ENCODE measurements around the gene PIK3CD.

PIK3CD gene

GRCh38 chr1:9680828-9681227 is 29.3 kb downstream of the PIK3CD start:
- DNase-seq (ENCODE audit: extremely low read depth, insufficient read length) = no peak
- H3K36me3 ChIP-seq (ENCODE audit: control insufficient read depth, insufficient read depth, low read length) = peaks cover 5% of the 10 kb centered on the region
- TF ChIP-seq, protein P1, sequence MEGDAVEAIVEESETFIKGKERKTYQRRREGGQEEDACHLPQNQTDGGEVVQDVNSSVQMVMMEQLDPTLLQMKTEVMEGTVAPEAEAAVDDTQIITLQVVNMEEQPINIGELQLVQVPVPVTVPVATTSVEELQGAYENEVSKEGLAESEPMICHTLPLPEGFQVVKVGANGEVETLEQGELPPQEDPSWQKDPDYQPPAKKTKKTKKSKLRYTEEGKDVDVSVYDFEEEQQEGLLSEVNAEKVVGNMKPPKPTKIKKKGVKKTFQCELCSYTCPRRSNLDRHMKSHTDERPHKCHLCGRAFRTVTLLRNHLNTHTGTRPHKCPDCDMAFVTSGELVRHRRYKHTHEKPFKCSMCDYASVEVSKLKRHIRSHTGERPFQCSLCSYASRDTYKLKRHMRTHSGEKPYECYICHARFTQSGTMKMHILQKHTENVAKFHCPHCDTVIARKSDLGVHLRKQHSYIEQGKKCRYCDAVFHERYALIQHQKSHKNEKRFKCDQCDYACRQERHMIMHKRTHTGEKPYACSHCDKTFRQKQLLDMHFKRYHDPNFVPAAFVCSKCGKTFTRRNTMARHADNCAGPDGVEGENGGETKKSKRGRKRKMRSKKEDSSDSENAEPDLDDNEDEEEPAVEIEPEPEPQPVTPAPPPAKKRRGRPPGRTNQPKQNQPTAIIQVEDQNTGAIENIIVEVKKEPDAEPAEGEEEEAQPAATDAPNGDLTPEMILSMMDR (IDR thresholded peaks at IDR 0.05; ENCODE audit: insufficient read depth, low read length, poor library complexity, severe bottlenecking) = no peak
- H3K4me3 ChIP-seq (replicated peaks; ENCODE audit: low read depth, low read length) = no peak overlapping the region
- H3K27me3 ChIP-seq (replicated peaks; ENCODE audit: control insufficient read depth, insufficient read depth, low read length) = no peaks in the 10 kb centered on the region

DNA sequence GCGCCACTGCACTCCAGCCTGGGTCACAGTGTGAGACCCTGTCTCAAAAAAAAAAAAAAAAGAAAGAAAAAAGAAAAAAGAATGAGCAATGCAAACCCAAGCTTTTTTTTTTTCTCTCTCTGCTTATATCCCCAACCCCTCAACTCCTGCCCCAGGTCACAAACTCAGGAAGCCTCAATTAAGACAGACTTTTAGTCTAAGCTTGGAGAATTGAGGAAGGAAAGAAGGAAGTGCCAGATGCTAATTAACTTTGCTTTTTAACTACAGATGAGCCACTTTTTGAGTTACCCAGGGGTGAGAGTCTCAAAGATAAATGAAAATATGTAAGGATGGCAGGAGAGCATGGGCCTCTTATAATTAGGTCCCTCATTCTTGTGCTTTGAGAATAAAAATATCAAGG is 33.3 kb downstream of the PIK3CD start:
- no peak for DNase-seq (ENCODE audit: extremely low read depth, insufficient read length)
- H3K27me3 ChIP-seq (replicated peaks; ENCODE audit: control insufficient read depth, insufficient read depth, low read length) = no peaks in the 10 kb centered on the region
- TF ChIP-seq, protein P1 (IDR thresholded peaks at IDR 0.05; ENCODE audit: insufficient read depth, low read length, poor library complexity, severe bottlenecking) = no peak
- peaks cover 2% of the 10 kb centered on the region for H3K36me3 ChIP-seq (ENCODE audit: control insufficient read depth, insufficient read depth, low read length)
- H3K4me3 ChIP-seq (replicated peaks; ENCODE audit: low read depth, low read length) = no peak overlapping the region

- H3K36me3 ChIP-seq (ENCODE audit: control insufficient read depth, insufficient read depth, low read length) = peaks cover 5% of the 10 kb centered on the region
Observed at GRCh38 chr1:9687120-9687873, 35.8 kb downstream of the PIK3CD start.

GRCh38 chr1:9687874-9688582 is 36.5 kb downstream of the PIK3CD start:
- TF ChIP-seq, protein P1 (IDR thresholded peaks at IDR 0.05; ENCODE audit: insufficient read depth, low read length, poor library complexity, severe bottlenecking) = no peak
- Histone ChIP-seq H3K4me3 (replicated peaks; ENCODE audit: low read depth, low read length) (peak overlapping the region; percentile 67), H3K27me3 (replicated peaks; ENCODE audit: control insufficient read depth, insufficient read depth, low read length) (no peaks in the 10 kb centered on the region), H3K36me3 (ENCODE audit: control insufficient read depth, insufficient read depth, low read length) (peaks cover 5% of the 10 kb centered on the region)
- DNase-seq (ENCODE audit: extremely low read depth, insufficient read length) = no peak

More at GRCh38 chr1:9687120-9687873, 35.8 kb downstream of the PIK3CD start:
- H3K27me3 ChIP-seq (replicated peaks; ENCODE audit: control insufficient read depth, insufficient read depth, low read length) = no peaks in the 10 kb centered on the region
- peak; percentile 83 for DNase-seq (ENCODE audit: extremely low read depth, insufficient read length)
- TF ChIP-seq, protein P1 (IDR thresholded peaks at IDR 0.05; ENCODE audit: insufficient read depth, low read length, poor library complexity, severe bottlenecking) = peak; percentile 4
- peak overlapping the region; percentile 67 for H3K4me3 ChIP-seq (replicated peaks; ENCODE audit: low read depth, low read length)

GRCh38 chr1:9688599-9688998 is 37.1 kb downstream of the PIK3CD start:
- Histone ChIP-seq H3K27me3 (replicated peaks; ENCODE audit: control insufficient read depth, insufficient read depth, low read length) (no peaks in the 10 kb centered on the region), H3K36me3 (ENCODE audit: control insufficient read depth, insufficient read depth, low read length) (peaks cover 5% of the 10 kb centered on the region), H3K4me3 (replicated peaks; ENCODE audit: low read depth, low read length) (peak overlapping the region; percentile 67)
- no peak for DNase-seq (ENCODE audit: extremely low read depth, insufficient read length)
- TF ChIP-seq, protein P1 (IDR thresholded peaks at IDR 0.05; ENCODE audit: insufficient read depth, low read length, poor library complexity, severe bottlenecking) = no peak

All from GM06990 (cell line).